Measurements from ENCODE around the gene MBIP.
"Not testable (repeated sequence)": the region's sequence is repeated elsewhere in the genome, so short reads cannot be mapped to it uniquely, and the experiment has no call there.

MBIP gene, protein sequence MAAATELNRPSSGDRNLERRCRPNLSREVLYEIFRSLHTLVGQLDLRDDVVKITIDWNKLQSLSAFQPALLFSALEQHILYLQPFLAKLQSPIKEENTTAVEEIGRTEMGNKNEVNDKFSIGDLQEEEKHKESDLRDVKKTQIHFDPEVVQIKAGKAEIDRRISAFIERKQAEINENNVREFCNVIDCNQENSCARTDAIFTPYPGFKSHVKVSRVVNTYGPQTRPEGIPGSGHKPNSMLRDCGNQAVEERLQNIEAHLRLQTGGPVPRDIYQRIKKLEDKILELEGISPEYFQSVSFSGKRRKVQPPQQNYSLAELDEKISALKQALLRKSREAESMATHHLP

DNA sequence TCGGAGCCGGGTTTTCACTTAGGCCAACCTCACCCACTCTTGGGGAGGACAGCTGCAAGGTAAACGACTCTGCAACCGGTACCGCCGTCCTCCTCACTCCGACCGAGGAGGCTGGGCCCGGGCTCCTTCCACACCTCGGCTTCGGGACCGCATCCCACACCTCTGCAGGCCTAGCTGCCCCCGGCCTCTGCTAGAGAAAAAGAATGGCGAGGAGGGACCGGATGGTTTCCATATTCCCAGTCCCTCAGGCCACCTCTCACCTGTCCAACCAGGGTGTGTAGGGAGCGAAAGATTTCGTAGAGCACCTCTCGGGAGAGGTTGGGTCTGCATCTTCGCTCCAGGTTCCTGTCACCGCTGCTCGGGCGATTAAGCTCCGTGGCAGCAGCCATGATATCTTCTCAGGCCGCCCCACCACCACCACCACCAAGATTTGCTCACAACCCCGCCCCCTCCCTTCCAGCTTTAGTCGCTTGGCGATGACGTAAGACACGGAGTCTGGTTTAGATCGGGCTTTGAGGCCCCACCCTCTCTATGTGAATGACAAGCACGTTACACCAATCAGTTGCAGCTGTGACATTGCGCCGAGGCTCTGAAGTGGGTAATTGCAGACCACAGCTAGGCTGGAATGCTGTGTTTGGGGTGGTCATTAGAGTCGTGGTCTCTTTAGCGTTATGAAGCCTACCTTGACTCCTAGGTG is at the start of gene MBIP:
Gene MBIP, minus strand, starts transcription at position 438 of the 697 bp plus-strand sequence. Its CDS starts 49 bp downstream, at position 389.
- Mint-ChIP-seq H3K4me3 (peak within 1 kb of the TSS; percentile 92), H3K27me3 (peaks cover 22% of the 10 kb centered on the region), H3K27ac (peak within 1 kb of the TSS; percentile 88), H3K9me3 (no peaks in the 10 kb centered on the region), H3K4me1 (ENCODE audit: low read depth) (peaks cover 42% of the 10 kb centered on the region), H3K36me3 (ENCODE audit: low read depth) (no peaks in the 10 kb centered on the region)

DNA sequence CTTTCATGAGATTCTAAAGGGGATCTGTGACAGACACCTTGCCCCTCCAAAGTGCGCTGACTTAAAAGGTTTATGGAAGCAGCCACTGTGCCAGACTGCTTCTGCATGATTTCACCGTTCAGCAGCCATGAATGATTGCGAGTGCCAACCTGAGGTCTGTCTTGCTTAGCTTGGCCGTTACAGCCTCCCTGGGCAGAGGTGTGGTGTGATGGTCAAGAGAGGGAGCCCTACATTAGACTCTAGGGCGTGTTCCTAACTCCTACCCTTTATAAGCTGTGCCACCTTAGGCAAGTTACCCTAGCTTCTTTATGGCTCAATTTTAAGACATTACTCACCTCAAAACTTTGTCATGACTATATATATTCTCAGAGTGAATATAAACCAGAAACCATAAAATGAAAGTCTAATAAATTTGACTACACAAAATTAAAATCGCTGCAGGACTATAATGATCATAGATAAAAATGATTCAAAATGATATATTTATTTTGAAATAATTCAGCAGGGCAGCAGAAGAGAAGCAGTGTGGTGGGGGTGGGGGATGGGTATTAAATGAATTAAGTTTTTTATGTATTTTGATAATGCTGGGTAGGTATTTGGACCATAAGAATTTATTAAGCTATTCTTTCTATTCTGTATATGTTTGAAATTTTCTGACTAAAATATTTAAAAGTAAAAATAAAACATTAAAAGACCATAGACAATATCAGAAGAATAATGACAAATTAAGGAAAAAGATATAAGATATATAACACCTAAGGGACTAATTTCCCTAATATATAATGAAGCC is 47.7 kb upstream of the MBIP start:
- Mint-ChIP-seq H3K4me1 (ENCODE audit: low read depth) (no peaks in the 10 kb centered on the region), H3K36me3 (ENCODE audit: low read depth) (no peaks in the 10 kb centered on the region), H3K27me3 (peaks cover 24% of the 10 kb centered on the region), H3K4me3 (no peak overlapping the region), H3K9me3 (no peaks in the 10 kb centered on the region), H3K27ac (no peak overlapping the region)

DNA sequence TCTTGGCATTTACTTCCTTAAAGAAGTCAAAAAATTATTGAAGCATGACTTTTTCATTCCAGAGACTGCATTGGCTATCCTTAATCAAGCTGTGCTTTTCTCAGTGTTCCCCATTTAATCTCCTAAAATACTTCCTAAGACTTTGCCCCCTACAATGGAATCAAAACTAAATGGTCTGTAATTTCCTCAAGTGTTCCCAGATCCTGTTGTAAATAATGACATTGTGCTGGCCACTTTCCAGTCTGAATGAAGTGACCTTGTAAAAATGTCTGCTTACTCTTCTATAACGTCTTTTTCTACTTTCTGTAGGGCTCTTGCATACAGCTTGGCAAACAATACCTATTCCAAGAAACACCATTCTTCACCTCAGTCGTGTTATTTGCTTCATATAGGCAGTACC is 45.3 kb upstream of the MBIP start:
- Mint-ChIP-seq H3K27me3 (peaks cover 21% of the 10 kb centered on the region), H3K4me3 (no peak overlapping the region), H3K9me3 (no peaks in the 10 kb centered on the region), H3K27ac (no peak overlapping the region), H3K4me1 (ENCODE audit: low read depth) (no peaks in the 10 kb centered on the region), H3K36me3 (ENCODE audit: low read depth) (no peaks in the 10 kb centered on the region)

DNA sequence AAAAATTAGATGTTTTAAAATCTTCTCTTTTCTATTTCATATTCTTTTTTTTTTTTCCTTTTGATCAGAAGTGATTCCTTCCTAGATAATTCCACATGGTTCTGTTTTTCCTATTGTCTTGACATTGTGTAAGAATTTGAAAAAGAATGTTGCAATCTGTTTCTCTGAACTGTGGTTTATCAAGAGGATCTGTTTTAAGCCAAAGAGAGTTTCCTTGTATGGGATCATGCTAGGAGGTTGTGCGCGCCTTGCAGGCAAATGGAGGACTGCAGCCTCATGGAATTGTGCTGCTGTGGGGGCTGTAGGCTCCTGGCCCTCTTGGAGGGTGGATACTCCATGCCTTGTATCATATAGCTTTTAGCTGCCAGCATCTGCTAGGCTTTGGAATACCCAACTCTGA is 43.3 kb upstream of the MBIP start:
- Mint-ChIP-seq H3K27me3 (peaks cover 24% of the 10 kb centered on the region), H3K4me1 (ENCODE audit: low read depth) (no peaks in the 10 kb centered on the region), H3K27ac (no peak overlapping the region)

DNA sequence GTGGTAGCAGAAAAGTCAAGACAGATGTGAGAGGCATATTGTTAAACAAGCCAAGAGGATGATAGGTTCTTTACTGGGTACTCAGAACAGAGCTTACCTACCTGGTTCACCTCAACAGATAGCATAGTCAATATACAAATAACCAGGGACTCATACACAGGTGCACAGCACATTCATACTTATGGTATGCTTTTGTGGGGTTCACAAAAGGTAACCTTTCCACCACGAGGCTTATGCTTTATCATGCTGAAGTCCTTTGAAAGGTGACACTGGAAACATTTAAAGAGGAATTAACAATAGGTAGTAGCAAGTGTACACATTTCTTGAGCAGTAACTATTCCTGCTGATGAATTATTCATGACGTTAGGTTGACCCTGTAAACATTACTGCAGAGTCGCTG is 42.2 kb upstream of the MBIP start:
- Mint-ChIP-seq H3K27me3 (peaks cover 26% of the 10 kb centered on the region), H3K4me3 (no peak overlapping the region), H3K4me1 (ENCODE audit: low read depth) (no peaks in the 10 kb centered on the region), H3K27ac (no peak overlapping the region), H3K9me3 (no peaks in the 10 kb centered on the region), H3K36me3 (ENCODE audit: low read depth) (no peaks in the 10 kb centered on the region)

More for the DNA sequence above, 43.3 kb upstream of the MBIP start:
- no peaks in the 10 kb centered on the region for H3K36me3 Mint-ChIP-seq (ENCODE audit: low read depth)
- no peak overlapping the region for H3K4me3 Mint-ChIP-seq
- no peaks in the 10 kb centered on the region for H3K9me3 Mint-ChIP-seq

DNA sequence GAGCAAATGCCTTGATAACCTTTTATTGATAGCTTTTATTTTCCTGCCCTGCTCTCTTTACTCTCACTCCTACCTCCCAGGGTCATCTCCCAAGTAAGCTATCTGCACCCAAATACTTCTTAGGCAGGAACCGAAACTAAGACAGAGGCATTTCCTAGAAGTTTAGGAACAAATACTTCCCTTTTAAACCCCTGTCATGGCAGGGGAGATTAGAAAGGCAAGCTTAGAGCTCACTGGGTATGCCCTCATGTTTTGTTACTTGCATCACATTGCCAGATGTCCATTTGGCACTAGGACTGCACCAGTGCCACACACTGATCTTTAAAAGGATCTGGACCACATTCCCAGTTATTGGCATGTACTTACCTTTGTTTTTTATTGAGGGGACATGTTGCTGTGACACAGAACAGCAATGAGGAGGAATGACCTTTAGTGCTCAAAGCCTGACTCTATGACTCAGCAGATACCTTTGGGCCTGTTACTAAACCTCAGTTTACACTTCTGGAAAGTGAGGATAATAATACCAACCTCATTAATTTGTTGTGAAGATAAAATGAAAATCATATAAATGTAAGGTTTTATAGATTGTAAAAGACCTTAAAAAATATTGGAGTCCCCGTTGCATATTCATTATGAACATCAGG is 40.9 kb upstream of the MBIP start:
- H3K27ac Mint-ChIP-seq = no peak overlapping the region
- peaks cover 16% of the 10 kb centered on the region for H3K27me3 Mint-ChIP-seq
- no peaks in the 10 kb centered on the region for H3K36me3 Mint-ChIP-seq (ENCODE audit: low read depth)
- no peaks in the 10 kb centered on the region for H3K4me1 Mint-ChIP-seq (ENCODE audit: low read depth)
- H3K9me3 Mint-ChIP-seq = peaks cover 9% of the 10 kb centered on the region
- H3K4me3 Mint-ChIP-seq = no peak overlapping the region

DNA sequence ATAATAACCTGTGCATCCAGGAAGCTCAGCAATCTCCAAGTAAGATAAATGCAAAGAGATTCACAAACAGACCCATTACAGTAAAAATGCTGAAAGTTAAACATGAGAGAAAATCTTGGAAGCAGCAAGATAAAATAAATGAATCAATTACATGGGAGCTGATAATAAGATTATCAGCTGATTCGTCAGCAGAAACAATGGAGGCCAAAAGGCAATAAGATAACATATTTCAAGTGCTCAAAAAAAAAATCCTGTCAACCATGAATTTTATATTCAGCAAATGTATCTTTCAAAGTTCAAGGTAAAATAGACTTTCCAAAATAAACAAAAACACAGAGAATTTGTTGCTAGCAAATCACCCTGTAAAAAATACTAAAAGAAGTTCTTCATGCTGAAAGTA is 36.4 kb upstream of the MBIP start:
- H3K9me3 Mint-ChIP-seq = peaks cover 23% of the 10 kb centered on the region
- H3K4me3 Mint-ChIP-seq = no peak overlapping the region
- no peaks in the 10 kb centered on the region for H3K4me1 Mint-ChIP-seq (ENCODE audit: low read depth)
- peaks cover 16% of the 10 kb centered on the region for H3K27me3 Mint-ChIP-seq
- no peak overlapping the region for H3K27ac Mint-ChIP-seq
- no peaks in the 10 kb centered on the region for H3K36me3 Mint-ChIP-seq (ENCODE audit: low read depth)

DNA sequence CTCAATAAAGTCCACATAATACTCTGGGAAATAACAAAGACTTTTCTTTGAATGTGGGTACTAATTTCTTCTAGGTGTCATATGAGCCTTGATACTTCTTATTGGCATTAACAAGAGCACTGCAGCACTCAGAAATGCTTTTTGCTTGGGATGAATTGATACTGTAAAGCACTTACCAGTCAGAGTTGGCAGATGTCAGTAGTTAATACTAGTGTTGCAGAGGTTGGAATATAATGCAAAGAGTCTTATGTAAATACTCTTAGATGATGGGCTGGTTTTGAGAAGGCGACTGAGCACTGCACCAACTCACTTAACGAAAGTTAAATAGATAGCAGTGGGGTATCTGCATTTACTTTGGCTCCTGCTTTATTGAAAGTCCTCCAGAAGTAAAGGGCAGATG is 25.6 kb upstream of the MBIP start:
- H3K36me3 Mint-ChIP-seq (ENCODE audit: low read depth) = no peaks in the 10 kb centered on the region
- no peak overlapping the region for H3K27ac Mint-ChIP-seq
- peaks cover 8% of the 10 kb centered on the region for H3K9me3 Mint-ChIP-seq
- H3K4me3 Mint-ChIP-seq = no peak overlapping the region
- H3K27me3 Mint-ChIP-seq = peaks cover 27% of the 10 kb centered on the region
- H3K4me1 Mint-ChIP-seq (ENCODE audit: low read depth) = no peaks in the 10 kb centered on the region

DNA sequence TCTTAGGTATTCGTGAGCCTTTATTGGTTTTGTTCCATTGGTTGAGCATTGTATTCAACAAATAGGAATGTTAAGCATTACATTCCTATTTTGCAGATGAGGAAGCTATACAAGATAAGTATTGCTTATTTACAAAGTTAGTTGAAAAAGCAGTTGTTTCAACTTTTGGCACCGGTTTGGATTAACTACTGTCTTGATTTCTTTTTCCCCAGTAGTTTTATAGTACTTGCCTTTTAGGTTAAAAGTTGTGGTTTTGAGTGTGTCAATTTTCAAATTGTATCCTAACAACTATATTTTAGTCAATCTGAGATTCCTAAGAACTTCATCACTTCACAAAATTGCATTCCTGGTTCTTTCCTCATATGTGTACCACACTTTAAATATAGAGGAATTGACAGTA is 23.8 kb upstream of the MBIP start:
- Mint-ChIP-seq H3K36me3 (ENCODE audit: low read depth) (no peaks in the 10 kb centered on the region), H3K9me3 (peaks cover 10% of the 10 kb centered on the region), H3K4me1 (ENCODE audit: low read depth) (peaks cover 4% of the 10 kb centered on the region), H3K27me3 (peaks cover 33% of the 10 kb centered on the region), H3K4me3 (no peak overlapping the region), H3K27ac (no peak overlapping the region)

DNA sequence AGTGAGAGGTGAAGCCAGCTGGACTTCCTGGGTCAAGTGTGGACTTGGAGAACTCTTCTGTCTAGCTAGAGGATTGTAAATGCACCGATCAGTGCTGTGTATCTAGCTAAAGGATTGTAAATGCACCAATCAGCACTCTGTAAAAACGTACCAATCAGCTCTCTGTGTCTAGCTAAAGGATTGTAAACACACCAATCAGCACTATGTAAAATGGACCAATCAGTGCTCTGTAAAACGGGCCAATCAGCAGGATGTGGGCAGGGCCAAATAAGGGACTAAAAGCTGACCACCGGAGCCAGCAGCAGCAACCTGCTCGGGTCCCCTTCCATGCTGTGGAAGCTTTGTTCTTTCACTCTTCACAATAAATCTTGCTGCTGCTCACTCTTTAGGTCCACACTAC is 21.4 kb upstream of the MBIP start:
- H3K9me3 Mint-ChIP-seq; H3K4me3 Mint-ChIP-seq; H3K36me3 Mint-ChIP-seq (ENCODE audit: low read depth); H3K27ac Mint-ChIP-seq; H3K4me1 Mint-ChIP-seq (ENCODE audit: low read depth): not testable (repeated sequence)
- peaks cover 37% of the 10 kb centered on the region for H3K27me3 Mint-ChIP-seq

DNA sequence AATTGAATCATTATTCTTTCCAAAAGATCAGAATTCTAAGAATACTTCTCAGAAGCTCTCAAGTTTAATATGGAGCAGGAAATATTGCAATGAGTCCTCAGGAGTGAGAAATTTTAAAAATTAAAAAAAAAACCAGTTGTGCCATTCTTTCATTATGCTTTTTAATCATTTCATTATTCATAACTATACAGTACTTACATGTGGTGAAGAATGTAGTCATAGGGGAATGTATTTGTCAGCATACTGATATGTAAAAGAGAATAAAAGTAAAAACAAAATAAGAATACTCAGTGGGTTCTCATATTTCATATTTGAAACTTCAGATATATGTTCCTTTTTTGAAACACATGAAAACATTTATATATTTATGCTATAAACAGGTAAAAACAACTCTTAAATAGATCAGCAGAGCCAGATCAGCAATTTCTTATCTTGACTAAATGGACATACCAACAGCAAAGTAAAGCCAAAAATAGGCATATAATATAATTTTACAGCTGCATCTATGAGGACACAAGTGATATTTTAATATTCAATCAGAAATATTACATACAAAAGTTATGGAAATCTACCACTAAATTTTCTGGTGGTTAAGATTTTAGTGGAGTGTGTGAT is 19.9 kb upstream of the MBIP start:
- Mint-ChIP-seq H3K9me3 (peaks cover 10% of the 10 kb centered on the region), H3K36me3 (ENCODE audit: low read depth) (no peaks in the 10 kb centered on the region), H3K4me3 (no peak overlapping the region), H3K4me1 (ENCODE audit: low read depth) (peaks cover 4% of the 10 kb centered on the region), H3K27me3 (peaks cover 38% of the 10 kb centered on the region), H3K27ac (no peak overlapping the region)

DNA sequence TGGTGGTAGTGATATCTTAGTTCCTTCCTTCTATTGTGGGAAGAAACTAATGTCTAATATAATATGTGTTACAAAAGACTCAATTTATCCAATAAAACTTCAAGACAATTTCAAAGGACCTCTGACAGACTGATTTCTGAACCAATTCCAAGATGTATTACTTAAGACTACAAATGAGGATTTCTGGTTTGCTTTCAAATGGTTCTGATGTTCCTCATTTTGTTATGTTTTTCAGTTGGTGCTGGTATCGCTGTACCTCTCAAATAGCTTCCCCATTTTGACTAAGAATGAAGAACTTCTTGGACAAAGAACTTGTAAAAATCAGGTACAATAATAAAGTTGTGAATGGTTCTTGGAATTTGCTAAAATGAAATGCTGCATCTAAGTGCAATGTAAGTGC is 19.4 kb upstream of the MBIP start:
- Mint-ChIP-seq H3K27ac (no peak overlapping the region), H3K4me3 (no peak overlapping the region), H3K4me1 (ENCODE audit: low read depth) (peaks cover 4% of the 10 kb centered on the region), H3K9me3 (peaks cover 10% of the 10 kb centered on the region), H3K27me3 (peaks cover 41% of the 10 kb centered on the region), H3K36me3 (ENCODE audit: low read depth) (no peaks in the 10 kb centered on the region)

DNA sequence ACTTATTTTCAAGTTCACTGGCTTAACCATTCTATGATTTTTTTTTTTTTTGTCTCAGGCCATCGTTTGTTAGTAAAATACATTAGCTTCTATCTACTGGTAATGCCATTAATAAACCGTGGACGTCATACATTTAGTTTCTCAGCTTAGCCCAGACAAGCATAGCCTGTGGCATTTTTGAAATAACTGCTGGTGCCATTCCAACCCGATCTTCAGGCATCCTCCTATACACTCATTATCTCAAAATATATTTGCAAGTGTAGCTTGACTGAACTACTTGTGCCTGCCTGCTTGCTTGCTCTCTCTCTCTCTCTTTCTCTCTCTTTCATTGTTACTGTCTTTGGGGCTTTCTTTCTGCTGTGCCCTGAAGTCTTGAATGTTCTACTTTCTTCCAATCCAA is 12.7 kb upstream of the MBIP start:
- H3K9me3 Mint-ChIP-seq = no peaks in the 10 kb centered on the region
- no peaks in the 10 kb centered on the region for H3K36me3 Mint-ChIP-seq (ENCODE audit: low read depth)
- H3K27ac Mint-ChIP-seq = no peak overlapping the region
- H3K4me1 Mint-ChIP-seq (ENCODE audit: low read depth) = no peaks in the 10 kb centered on the region
- peaks cover 40% of the 10 kb centered on the region for H3K27me3 Mint-ChIP-seq
- no peak overlapping the region for H3K4me3 Mint-ChIP-seq

DNA sequence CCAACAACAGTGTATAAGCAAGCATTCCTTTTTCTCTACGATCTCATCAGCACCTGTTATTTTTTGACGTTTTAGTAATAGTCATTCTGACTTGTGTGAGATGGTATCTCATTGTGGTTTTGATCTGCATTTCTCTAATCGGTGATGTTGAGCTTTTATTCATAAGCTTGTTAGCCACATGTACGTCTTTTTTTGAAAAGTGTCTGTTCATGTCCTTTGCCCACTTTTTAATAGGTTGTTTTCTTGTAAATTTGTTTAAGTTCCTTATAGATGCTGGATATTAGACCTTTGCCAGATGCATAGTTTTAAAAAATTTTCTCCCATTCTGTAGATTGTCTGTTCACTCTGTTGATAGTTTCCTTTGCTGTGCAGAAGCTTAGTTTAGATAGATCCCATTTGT is 7.1 kb upstream of the MBIP start:
- H3K9me3 Mint-ChIP-seq; H3K4me3 Mint-ChIP-seq; H3K4me1 Mint-ChIP-seq (ENCODE audit: low read depth); H3K27ac Mint-ChIP-seq; H3K36me3 Mint-ChIP-seq (ENCODE audit: low read depth): not testable (repeated sequence)
- peaks cover 61% of the 10 kb centered on the region for H3K27me3 Mint-ChIP-seq

All from stimulated activated naive CD8-positive, alpha-beta T cell treated with anti-CD3 and anti-CD28 coated beads, Interleukin-15, Interleukin-2, amounts not matched to agents 100 ng/mL and 50 ng/mL, for 24 hours (primary cell).